Measurements from ENCODE around the gene UBAP1.
A peak's percentile ranks its signal among the peaks of the same experiment; 100 is the strongest.
"Not testable (repeated sequence)": the region's sequence is repeated elsewhere in the genome, so short reads cannot be mapped to it uniquely, and the experiment has no call there.

The UBAP1 gene

GRCh38 chr9:34178436-34179212, at the start of gene UBAP1:
Gene UBAP1, plus strand, starts transcription at chr9:34179043. Its CDS starts 41,872 bp downstream, at chr9:34220915.
- peak; percentile 95 for DNase-seq

- no peak for DNase-seq
These were observed 47.3 kb upstream of the UBAP1 start for GRCh38 chr9:34131571-34131970.

- no peak for DNase-seq
These were observed 45.4 kb upstream of the UBAP1 start for GRCh38 chr9:34133436-34133949.

- DNase-seq = no peak
These were observed 44.3 kb upstream of the UBAP1 start for GRCh38 chr9:34134521-34134920.

GRCh38 chr9:34138644-34139043, 40.2 kb upstream of the UBAP1 start:
- not testable (repeated sequence) for DNase-seq

- DNase-seq = peak; percentile 69
These were observed 39.2 kb upstream of the UBAP1 start for GRCh38 chr9:34139477-34140146.

GRCh38 chr9:34140853-34141252, 38.0 kb upstream of the UBAP1 start:
- DNase-seq = no peak

- no peak for DNase-seq
These were observed 35.7 kb upstream of the UBAP1 start for GRCh38 chr9:34143116-34143515.

GRCh38 chr9:34145165-34145564, 33.7 kb upstream of the UBAP1 start:
- no peak for DNase-seq

GRCh38 chr9:34151398-34151797, 27.4 kb upstream of the UBAP1 start:
- DNase-seq = no peak

- no peak for DNase-seq
These were observed 24.8 kb upstream of the UBAP1 start for GRCh38 chr9:34154057-34154456.

- DNase-seq = no peak
These were observed 21.5 kb upstream of the UBAP1 start for GRCh38 chr9:34157318-34157717.

- no peak for DNase-seq
These were observed 20.9 kb upstream of the UBAP1 start for GRCh38 chr9:34157898-34158297.

- no peak for DNase-seq
These were observed 20.4 kb upstream of the UBAP1 start for GRCh38 chr9:34158362-34158869.

GRCh38 chr9:34163434-34163833, 15.4 kb upstream of the UBAP1 start:
- DNase-seq = no peak

- DNase-seq = no peak
These were observed 9.7 kb upstream of the UBAP1 start for GRCh38 chr9:34169125-34169524.

GRCh38 chr9:34170237-34170991, 8.4 kb upstream of the UBAP1 start:
- DNase-seq = peak; percentile 87

- no peak for DNase-seq
These were observed 6.9 kb upstream of the UBAP1 start for GRCh38 chr9:34171753-34172535.

- DNase-seq = no peak
These were observed 2.8 kb upstream of the UBAP1 start for GRCh38 chr9:34176089-34176488.

GRCh38 chr9:34177593-34178435, 1.0 kb upstream of the UBAP1 start:
- DNase-seq = no peak
